HG03460 (cell line): ENCODE results near the gene RAB7B.

Experiments used
- ATAC-seq: cut with Tn5 transposase; IDR thresholded peaks from one replicate; pipeline ENCODE4 v1.9.1; 2021; ENCODE audit not compliant: unreplicated experiment

Gene RAB7B

DNA sequence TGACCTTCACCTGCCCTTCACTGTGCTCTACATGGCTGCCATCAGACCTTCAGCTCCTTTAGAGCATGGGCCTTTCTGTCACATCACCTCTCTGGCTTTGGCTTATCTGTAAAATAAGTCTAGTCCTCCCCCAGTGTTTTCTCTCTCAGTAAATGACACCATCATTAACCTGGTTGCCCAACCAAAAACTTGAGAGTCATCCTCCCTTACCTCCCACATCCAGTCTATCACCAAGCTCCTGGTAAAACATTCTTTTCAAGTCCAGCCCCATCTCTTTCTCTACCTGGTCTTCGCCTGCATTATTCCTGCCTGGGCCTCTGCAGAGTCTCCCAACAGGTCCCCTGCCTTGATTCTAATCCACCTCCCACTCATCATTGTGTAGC lies 73.0 kb downstream of the RAB7B start:
- no peak for ATAC-seq

- ATAC-seq, result no peak
Observed at GRCh38 chr1:205929496-205930194, 73.5 kb downstream of the RAB7B start.

DNA sequence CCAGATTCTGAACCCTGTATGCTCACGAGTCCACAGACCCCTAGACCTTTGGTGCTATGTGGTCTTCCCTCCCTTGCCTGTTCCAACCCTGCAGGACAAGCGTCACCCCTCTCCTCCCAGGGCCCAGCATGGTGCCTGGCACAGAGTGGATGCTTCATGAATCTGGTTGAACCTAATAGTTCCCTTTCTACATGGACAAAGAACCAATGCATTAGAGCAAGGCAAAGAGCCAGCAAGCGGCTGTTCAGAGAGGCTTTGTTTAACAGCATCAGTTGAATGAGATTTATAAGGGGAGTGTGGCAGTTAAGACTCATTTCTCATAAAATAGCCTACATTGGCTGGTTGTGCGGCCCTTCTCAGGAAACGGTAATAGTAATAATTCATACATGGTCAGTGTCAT lies 74.9 kb downstream of the RAB7B start:
- no peak for ATAC-seq

GRCh38 chr1:205927676-205928075 lies 75.5 kb downstream of the RAB7B start:
- ATAC-seq, result no peak

- ATAC-seq, result no peak
Observed at GRCh38 chr1:205927247-205927646, 75.9 kb downstream of the RAB7B start.
